Karpas-422 (cell line): ENCODE measurements around the gene KCNN3. TPM values are rescaled to one million over a fixed set of nuclear protein-coding genes. Genes with fewer than 3 reads are reported as not detected.
A peak's percentile ranks its signal among the peaks of the same experiment; 100 is the strongest.

Source experiments
- DNase-seq: peaks from one replicate; pipeline ENCODE4 v3.0.0-alpha.2; 2015
- H2AFZ ChIP-seq: fragments of 200-600 bp; sonication (generic); 2 replicates; pipeline ENCODE4 v1.6.1; 2014; ENCODE audit warnings: antibody characterized with exemption, low read length, mixed read lengths
- H3K27ac ChIP-seq: fragments of 200-600 bp; sonication (generic); 2 replicates; pipeline ENCODE4 v1.5.1; 2014; ENCODE audit warnings: mild to moderate bottlenecking, low read length, moderate library complexity
- H3K27me3 ChIP-seq: fragments of 200-600 bp; sonication (generic); 2 replicates; pipeline ENCODE4 v1.6.1; 2014; ENCODE audit warnings: low read length, mixed read lengths
- H3K36me3 ChIP-seq: fragments of 200-600 bp; sonication (generic); 2 replicates; pipeline ENCODE4 v1.6.1; 2014; ENCODE audit warnings: low read length, mixed read lengths; ENCODE audit not compliant: insufficient read depth
- H3K4me1 ChIP-seq: fragments of 200-600 bp; sonication (generic); 2 replicates; pipeline ENCODE4 v1.6.1; 2014; ENCODE audit warnings: mild to moderate bottlenecking, low read length, mixed read lengths
- H3K4me2 ChIP-seq: fragments of 200-600 bp; sonication (generic); 2 replicates; pipeline ENCODE4 v1.6.1; 2014; ENCODE audit warnings: low read length, low read depth, mild to moderate bottlenecking; ENCODE audit not compliant: poor library complexity, severe bottlenecking
- H3K4me3 ChIP-seq: fragments of 200-600 bp; sonication (generic); 2 replicates; pipeline ENCODE4 v1.5.1; 2014; ENCODE audit warnings: mild to moderate bottlenecking, antibody characterized with exemption, low read length, mixed read lengths
- H3K79me2 ChIP-seq: fragments of 200-600 bp; sonication (generic); 2 replicates; pipeline ENCODE4 v1.6.1; 2014; ENCODE audit warnings: mild to moderate bottlenecking, low read length, mixed read lengths
- H3K9ac ChIP-seq: fragments of 200-600 bp; sonication (generic); 2 replicates; pipeline ENCODE4 v1.6.0; 2014; ENCODE audit warnings: low read length
- H3K9me2 ChIP-seq: fragments of 200-600 bp; sonication (generic), shearing (Covaris generic); replicated peaks from 2 replicates; pipeline ENCODE4 v1.6.0; 2014; ENCODE audit warnings: mild to moderate bottlenecking, low read length, moderate library complexity; ENCODE audit not compliant: insufficient read depth
- H3K9me3 ChIP-seq: fragments of 300-700, 200-600 bp; sonication (generic); 2 replicates; pipeline ENCODE4 v1.6.1; 2014; ENCODE audit warnings: low read length, mixed read lengths
- H4K20me1 ChIP-seq: fragments of 200-600 bp; sonication (generic); 2 replicates; pipeline ENCODE4 v1.6.1; 2014; ENCODE audit warnings: mild to moderate bottlenecking, antibody characterized with exemption, low read length, low read depth; ENCODE audit not compliant: insufficient read depth
- total RNA-seq: library from RNA; depleted of rRNA; stranded (reverse); fragments of >200 nt; shearing (Covaris generic); gene quantifications from 2 replicates; pipeline ENCODE4 v1.2.3, GENCODE V29; 2014; ENCODE audit warnings: low replicate concordance; rRNA removed

The KCNN3 gene
- total RNA-seq, 1 experiment from 2014 or later = 68.2 TPM

DNA sequence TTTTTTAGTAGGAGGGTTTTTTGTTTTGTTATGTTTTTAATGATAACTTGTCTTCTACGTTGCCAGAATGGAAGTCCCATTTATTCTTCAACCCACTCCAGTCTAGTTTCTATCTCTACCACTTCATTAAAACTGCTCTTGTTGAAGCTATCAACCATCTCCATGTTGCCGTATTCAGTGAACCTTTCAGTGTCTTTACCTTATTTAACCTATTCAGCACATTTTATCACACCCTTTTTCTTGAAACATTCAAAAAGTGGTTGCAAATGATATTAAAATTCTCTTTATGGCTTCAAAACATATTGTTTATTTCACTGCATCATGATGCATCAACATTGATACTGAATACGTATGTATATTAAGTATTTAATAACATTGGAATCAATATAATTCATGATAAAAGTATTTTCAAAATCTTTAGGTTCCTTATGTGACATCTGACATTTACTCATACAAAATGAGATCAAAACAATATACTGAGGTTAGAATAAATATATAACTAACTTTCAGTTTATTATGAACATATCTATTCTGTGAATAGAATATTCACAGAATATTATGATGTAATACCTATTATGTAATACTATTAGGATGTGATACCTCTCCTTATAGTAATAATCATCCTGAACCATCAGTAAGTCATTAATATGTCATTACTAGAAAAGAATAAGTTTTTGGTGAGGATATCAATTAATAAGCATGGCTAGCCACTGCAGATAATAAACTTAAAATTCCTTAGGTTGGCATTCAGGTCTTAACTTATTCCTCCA, 210.1 kb downstream of the KCNN3 start:
- no peak for DNase-seq
- H3K36me3 ChIP-seq = no peaks in the 10 kb centered on the region

DNA sequence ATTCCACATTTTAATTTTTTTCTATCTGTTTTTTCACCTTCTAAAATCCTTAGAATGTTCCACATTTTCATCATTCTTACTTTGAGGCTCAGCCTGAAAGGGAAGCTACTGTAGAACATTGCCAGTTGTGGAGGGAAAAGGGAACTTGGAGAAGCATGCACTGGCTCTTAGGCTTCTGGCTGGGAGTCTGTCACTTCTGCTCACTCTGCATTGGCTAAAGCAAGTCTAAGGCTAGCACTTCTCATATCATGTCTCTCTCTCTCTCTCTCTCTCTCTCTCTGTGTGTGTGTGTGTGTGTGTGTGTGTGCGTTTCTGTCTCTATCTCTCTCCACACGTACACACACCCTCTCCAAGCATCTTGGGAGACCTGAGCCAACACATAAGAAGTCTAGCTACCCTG, 212.5 kb downstream of the KCNN3 start:
- Histone ChIP-seq H3K4me3 (no peak overlapping the region), H4K20me1 (no peaks in the 10 kb centered on the region), H3K9me2 (no peaks in the 10 kb centered on the region), H3K36me3 (no peaks in the 10 kb centered on the region), H3K79me2 (no peaks in the 10 kb centered on the region), H2AFZ (peak overlapping the region; percentile 57; the same call in 1 of the 2 replicates), H3K27me3 (no peaks in the 10 kb centered on the region), H3K4me1 (peaks cover 8% of the 10 kb centered on the region), H3K4me2 (no peak overlapping the region), H3K27ac (no peak overlapping the region), H3K9me3 (no peaks in the 10 kb centered on the region), H3K9ac (no peak overlapping the region)
- no peak for DNase-seq

More for the DNA sequence above, 210.1 kb downstream of the KCNN3 start:
- Histone ChIP-seq H3K4me2 (no peak overlapping the region), H3K4me1 (peaks cover 8% of the 10 kb centered on the region), H3K9me3 (no peaks in the 10 kb centered on the region), H3K9me2 (no peaks in the 10 kb centered on the region), H3K27me3 (no peaks in the 10 kb centered on the region), H3K9ac (no peak overlapping the region), H4K20me1 (no peaks in the 10 kb centered on the region), H3K27ac (no peak overlapping the region), H3K4me3 (no peak overlapping the region), H2AFZ (no peak overlapping the region), H3K79me2 (no peaks in the 10 kb centered on the region)

GRCh38 chr1:154652893-154653292, 217.2 kb downstream of the KCNN3 start:
- Histone ChIP-seq H3K36me3 (no peaks in the 10 kb centered on the region), H3K9ac (no peak overlapping the region), H3K9me3 (no peaks in the 10 kb centered on the region), H3K4me1 (no peaks in the 10 kb centered on the region), H3K4me2 (no peak overlapping the region), H3K27me3 (no peaks in the 10 kb centered on the region), H2AFZ (no peak overlapping the region), H4K20me1 (no peaks in the 10 kb centered on the region), H3K79me2 (no peaks in the 10 kb centered on the region), H3K4me3 (no peak overlapping the region), H3K9me2 (no peaks in the 10 kb centered on the region), H3K27ac (no peak overlapping the region)
- no peak for DNase-seq

Other genes with a start within 250 kb of the KCNN3 start
- 11.1 and 14.1 TPM in 2 replicates for gene PMVK, start 66.4 kb upstream of the KCNN3 start, total RNA-seq
- gene PBXIP1, start 85.8 kb upstream of the KCNN3 start, total RNA-seq = 26.1 and 55.8 TPM in 2 replicates
- 37.3 and 44.4 TPM in 2 replicates for gene PYGO2, start 91.5 kb upstream of the KCNN3 start, total RNA-seq
- 27.8 and 35.3 TPM in 2 replicates for gene SHC1, start 100.5 kb upstream of the KCNN3 start, total RNA-seq
- gene CKS1B, start 104.4 kb upstream of the KCNN3 start, total RNA-seq = 110 and 225 TPM in 2 replicates
- gene FLAD1, start 113.1 kb upstream of the KCNN3 start, total RNA-seq = 48.7 and 57.3 TPM in 2 replicates
- gene LENEP, start 123.3 kb upstream of the KCNN3 start, total RNA-seq = 2.6 TPM in 1 of 2 replicates, not detected in the other
- gene ZBTB7B, start 132.5 kb upstream of the KCNN3 start, total RNA-seq = 17.1 and 31.0 TPM in 2 replicates
- gene DCST2, start 163.5 kb upstream of the KCNN3 start, total RNA-seq = 1.3 and 3.5 TPM in 2 replicates
- gene DCST1, start 163.5 kb upstream of the KCNN3 start, total RNA-seq = not detected in 2 replicates
- 33.6 and 50.0 TPM in 2 replicates for gene ADAM15, start 181.0 kb upstream of the KCNN3 start, total RNA-seq
- gene EFNA4, start 193.5 kb upstream of the KCNN3 start, total RNA-seq = 10.4 and 14.5 TPM in 2 replicates
- gene EFNA3, start 208.6 kb upstream of the KCNN3 start, total RNA-seq = 12.2 and 15.7 TPM in 2 replicates